ENCODE data around the gene PCDHGB4. TPM values are rescaled to one million over a fixed set of nuclear protein-coding genes. Genes with fewer than 3 reads are reported as not detected.

PCDHGB4 gene
- total RNA-seq, 1 donor from 2014 or later = 5.8 TPM

Other genes starting within 250 kb of the PCDHGB4 start
- gene PCDHB6, start 237.6 kb upstream of the PCDHGB4 start, total RNA-seq = 0.35 TPM
- gene PCDHB7, start 215.1 kb upstream of the PCDHGB4 start, total RNA-seq = 0.62 TPM
- 2.1 TPM for gene PCDHB8, start 209.9 kb upstream of the PCDHGB4 start, total RNA-seq
- 2.2 TPM for gene PCDHB16, start 205.3 kb upstream of the PCDHGB4 start, total RNA-seq
- 0.81 TPM for gene PCDHB9, start 200.5 kb upstream of the PCDHGB4 start, total RNA-seq
- 0.81 TPM for gene PCDHB10, start 195.3 kb upstream of the PCDHGB4 start, total RNA-seq
- 0.73 TPM for gene PCDHB11, start 188.1 kb upstream of the PCDHGB4 start, total RNA-seq
- 1.0 TPM for gene PCDHB12, start 179.0 kb upstream of the PCDHGB4 start, total RNA-seq
- 2.8 TPM for gene PCDHB13, start 173.8 kb upstream of the PCDHGB4 start, total RNA-seq
- 3.3 TPM for gene PCDHB14, start 164.4 kb upstream of the PCDHGB4 start, total RNA-seq
- 3.9 TPM for gene PCDHB15, start 142.3 kb upstream of the PCDHGB4 start, total RNA-seq
- gene SLC25A2, start 83.6 kb upstream of the PCDHGB4 start, total RNA-seq = 0.16 TPM
- 101 TPM for gene TAF7, start 66.9 kb upstream of the PCDHGB4 start, total RNA-seq
- 2.7 TPM for gene PCDHGA1, start 57.2 kb upstream of the PCDHGB4 start, total RNA-seq
- gene PCDHGA2, start 48.9 kb upstream of the PCDHGB4 start, total RNA-seq = 6.5 TPM
- 13.0 TPM for gene PCDHGA3, start 43.9 kb upstream of the PCDHGB4 start, total RNA-seq
- 7.8 TPM for gene PCDHGB1, start 37.6 kb upstream of the PCDHGB4 start, total RNA-seq
- 9.3 TPM for gene PCDHGA4, start 32.7 kb upstream of the PCDHGB4 start, total RNA-seq
- 9.2 TPM for gene PCDHGB2, start 27.7 kb upstream of the PCDHGB4 start, total RNA-seq
- gene PCDHGA5, start 23.5 kb upstream of the PCDHGB4 start, total RNA-seq = 6.6 TPM
- gene PCDHGB3, start 17.5 kb upstream of the PCDHGB4 start, total RNA-seq = 7.6 TPM
- 6.7 TPM for gene PCDHGA6, start 13.8 kb upstream of the PCDHGB4 start, total RNA-seq
- 7.7 TPM for gene PCDHGA7, start 5.0 kb upstream of the PCDHGB4 start, total RNA-seq
- gene PCDHGA8, start 4.9 kb downstream of the PCDHGB4 start, total RNA-seq = 10.1 TPM
- gene PCDHGB5, start 10.2 kb downstream of the PCDHGB4 start, total RNA-seq = 7.2 TPM
- 4.3 TPM for gene PCDHGA9, start 15.1 kb downstream of the PCDHGB4 start, total RNA-seq
- gene PCDHGB6, start 20.3 kb downstream of the PCDHGB4 start, total RNA-seq = 6.2 TPM
- gene PCDHGA10, start 25.3 kb downstream of the PCDHGB4 start, total RNA-seq = 5.4 TPM
- gene PCDHGB7, start 30.0 kb downstream of the PCDHGB4 start, total RNA-seq = 9.8 TPM
- gene PCDHGA11, start 33.4 kb downstream of the PCDHGB4 start, total RNA-seq = 5.1 TPM
- 4.9 TPM for gene PCDHGA12, start 42.8 kb downstream of the PCDHGB4 start, total RNA-seq
- gene PCDHGC3, start 88.3 kb downstream of the PCDHGB4 start, total RNA-seq = 17.1 TPM
- 3.0 TPM for gene PCDHGC4, start 97.3 kb downstream of the PCDHGB4 start, total RNA-seq
- 3.0 TPM for gene PCDHGC5, start 101.4 kb downstream of the PCDHGB4 start, total RNA-seq
- 32.0 TPM for gene DIAPH1, start 231.3 kb downstream of the PCDHGB4 start, total RNA-seq
- gene HDAC3, start 249.2 kb downstream of the PCDHGB4 start, total RNA-seq = 29.1 TPM
- 0.86 TPM for gene RELL2, start 249.3 kb downstream of the PCDHGB4 start, total RNA-seq

Data from Right ventricle myocardium superior (tissue), 1 donor.